Tibial nerve (tissue), 4 donors: ENCODE results near the gene ATP1A2.

ENCODE experiments used
- EP300 ChIP-seq, 2 donors: sonication (generic); formaldehyde crosslinking; IDR thresholded peaks; one replicate each; pipeline ENCODE4 v1.6.1; 2017; ENCODE audit warnings: antibody characterized with exemption in 2 of 2, mild to moderate bottlenecking in 1 of 2
- TF ChIP-seq, protein P1 (sequence below), 5 experiments: fragments of 200-600 bp in 3 of 5; fragments of 450-650 bp in 2 of 5; sonication (generic) in 3 of 5; IDR thresholded peaks; one replicate each; pipeline ENCODE4 v1.5.1; 2016 to 2019; ENCODE audit warnings: antibody characterized with exemption in 5 of 5, mild to moderate bottlenecking in 3 of 5, moderate library complexity in 2 of 5

DNA sequence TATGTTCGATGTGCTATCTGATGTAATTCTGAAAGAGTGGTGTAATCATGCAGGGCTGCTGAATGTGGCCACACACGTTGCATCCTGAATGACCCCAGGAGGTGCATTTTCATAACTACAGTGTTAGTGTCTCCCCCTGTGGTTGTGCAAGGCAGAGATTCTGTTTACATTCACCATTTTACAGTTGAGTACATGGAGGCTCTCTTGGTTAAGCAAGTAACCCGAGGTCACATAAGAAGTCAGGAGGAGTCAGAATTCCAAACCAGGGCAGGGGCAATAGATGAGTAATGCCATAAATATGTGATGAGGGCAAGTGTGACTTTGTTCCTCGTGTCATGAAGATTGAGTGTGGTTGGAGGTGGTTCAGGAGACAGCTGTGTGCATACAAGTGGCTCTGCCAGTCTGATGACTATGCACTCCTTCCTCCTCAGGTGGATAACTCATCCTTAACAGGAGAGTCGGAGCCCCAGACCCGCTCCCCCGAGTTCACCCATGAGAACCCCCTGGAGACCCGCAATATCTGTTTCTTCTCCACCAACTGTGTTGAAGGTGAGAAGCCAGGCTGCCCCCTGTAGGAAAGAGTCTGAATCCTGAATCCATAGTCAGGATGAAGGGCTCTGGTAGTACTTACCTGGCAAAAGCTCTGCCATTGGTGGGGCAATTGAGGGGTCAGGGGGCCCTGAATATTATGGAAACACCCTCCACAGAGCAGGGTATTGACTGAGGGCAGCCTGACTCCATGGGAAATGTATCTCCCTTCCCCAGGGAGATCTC is 9.3 kb downstream of the ATP1A2 start:
- TF ChIP-seq, protein P1, sequence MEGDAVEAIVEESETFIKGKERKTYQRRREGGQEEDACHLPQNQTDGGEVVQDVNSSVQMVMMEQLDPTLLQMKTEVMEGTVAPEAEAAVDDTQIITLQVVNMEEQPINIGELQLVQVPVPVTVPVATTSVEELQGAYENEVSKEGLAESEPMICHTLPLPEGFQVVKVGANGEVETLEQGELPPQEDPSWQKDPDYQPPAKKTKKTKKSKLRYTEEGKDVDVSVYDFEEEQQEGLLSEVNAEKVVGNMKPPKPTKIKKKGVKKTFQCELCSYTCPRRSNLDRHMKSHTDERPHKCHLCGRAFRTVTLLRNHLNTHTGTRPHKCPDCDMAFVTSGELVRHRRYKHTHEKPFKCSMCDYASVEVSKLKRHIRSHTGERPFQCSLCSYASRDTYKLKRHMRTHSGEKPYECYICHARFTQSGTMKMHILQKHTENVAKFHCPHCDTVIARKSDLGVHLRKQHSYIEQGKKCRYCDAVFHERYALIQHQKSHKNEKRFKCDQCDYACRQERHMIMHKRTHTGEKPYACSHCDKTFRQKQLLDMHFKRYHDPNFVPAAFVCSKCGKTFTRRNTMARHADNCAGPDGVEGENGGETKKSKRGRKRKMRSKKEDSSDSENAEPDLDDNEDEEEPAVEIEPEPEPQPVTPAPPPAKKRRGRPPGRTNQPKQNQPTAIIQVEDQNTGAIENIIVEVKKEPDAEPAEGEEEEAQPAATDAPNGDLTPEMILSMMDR (IDR thresholded peaks at IDR 0.05), result no peak
- no peak for TF ChIP-seq EP300 (IDR thresholded peaks at IDR 0.05)
